Measurements from ENCODE around the gene DDX4.

The DDX4 gene

GRCh38 chr5:55860288-55860687 is 122.4 kb downstream of the DDX4 start:
- Histone ChIP-seq H3K4me3 (ENCODE audit: insufficient read depth in 1 of 2, low read depth in 1 of 2, low read length in 2 of 2) (no peak overlapping the region), H2BK15ac (ENCODE audit: low read depth, poor library complexity, severe bottlenecking) (no peak overlapping the region), H4K8ac (ENCODE audit: low read length) (no peak overlapping the region), H3K9me3 (ENCODE audit: control insufficient read depth, low read length) (peaks cover 5% of the 10 kb centered on the region), H3K14ac (ENCODE audit: low read length in 2 of 2) (no peak overlapping the region), H3K4me1 (ENCODE audit: control insufficient read depth, insufficient read depth, low read depth, low read length) (no peaks in the 10 kb centered on the region), H2BK5ac (ENCODE audit: low read depth, low read length, poor library complexity, severe bottlenecking) (no peak overlapping the region), H2BK120ac (ENCODE audit: low read depth, low read length) (no peak overlapping the region), H2AFZ (ENCODE audit: low read depth, low read length) (no peak overlapping the region), H3K27ac (ENCODE audit: low read length, poor library complexity, severe bottlenecking) (no peak overlapping the region), H3K36me3 (ENCODE audit: control insufficient read depth in 1 of 2, insufficient read depth in 2 of 2, low read depth in 1 of 2, low read length in 2 of 2) (peaks cover 0 to 16% of the 10 kb centered on the region in 2 experiments), H2AK5ac (ENCODE audit: low read length, severe bottlenecking) (no peak overlapping the region), H3K18ac (ENCODE audit: low read depth in 1 of 2, low read length in 2 of 2) (no peak overlapping the region), H3K27me3 (ENCODE audit: control insufficient read depth in 1 of 2, insufficient read depth in 1 of 2, low read length in 2 of 2) (no peaks in the 10 kb centered on the region), H3K9ac (ENCODE audit: low read length) (no peak overlapping the region), H3K4ac (ENCODE audit: low read depth in 1 of 2, low read length in 2 of 2) (no peak overlapping the region), H3K4me2 (ENCODE audit: low read length, poor library complexity, severe bottlenecking) (no peak overlapping the region), H3K79me1 (replicated peaks; ENCODE audit: low read length, poor library complexity, severe bottlenecking) (peaks cover 17% of the 10 kb centered on the region), H3K23ac (ENCODE audit: low read length in 2 of 2) (no peak overlapping the region), H4K91ac (ENCODE audit: low read length) (no peak overlapping the region), H2BK12ac (ENCODE audit: low read length in 2 of 2) (no peak overlapping the region)
- 63% methylated on average over 2 of the region's 3 CpGs for WGBS
- DNase-seq = no peak

- 83% methylated on average over 4 of the region's 4 CpGs for WGBS
These were observed 122.8 kb downstream of the DDX4 start for GRCh38 chr5:55860709-55861108.

GRCh38 chr5:55864606-55865541 is 127.0 kb downstream of the DDX4 start:
- Histone ChIP-seq H2AFZ (ENCODE audit: low read depth, low read length) (no peak overlapping the region), H3K4me1 (ENCODE audit: control insufficient read depth, insufficient read depth, low read depth, low read length) (peaks cover 2% of the 10 kb centered on the region), H3K14ac (ENCODE audit: low read length in 2 of 2) (peak overlapping the region in 1 of 2 experiments; percentile 50), H4K8ac (ENCODE audit: low read length) (no peak overlapping the region), H3K36me3 (ENCODE audit: control insufficient read depth in 1 of 2, insufficient read depth in 2 of 2, low read depth in 1 of 2, low read length in 2 of 2) (peaks cover 0 to 20% of the 10 kb centered on the region in 2 experiments), H3K23ac (ENCODE audit: low read length in 2 of 2) (no peak overlapping the region), H2AK5ac (ENCODE audit: low read length, severe bottlenecking) (no peak overlapping the region), H3K27ac (ENCODE audit: low read length, poor library complexity, severe bottlenecking) (no peak overlapping the region), H3K9ac (ENCODE audit: low read length) (no peak overlapping the region), H2BK5ac (ENCODE audit: low read depth, low read length, poor library complexity, severe bottlenecking) (no peak overlapping the region), H3K4me3 (ENCODE audit: insufficient read depth in 1 of 2, low read depth in 1 of 2, low read length in 2 of 2) (no peak overlapping the region), H4K91ac (ENCODE audit: low read length) (peak overlapping the region; percentile 62), H3K27me3 (ENCODE audit: control insufficient read depth in 1 of 2, insufficient read depth in 1 of 2, low read length in 2 of 2) (no peaks in the 10 kb centered on the region), H3K4ac (ENCODE audit: low read depth in 1 of 2, low read length in 2 of 2) (no peak overlapping the region), H2BK12ac (ENCODE audit: low read length in 2 of 2) (no peak overlapping the region), H3K18ac (ENCODE audit: low read depth in 1 of 2, low read length in 2 of 2) (peak overlapping the region in 1 of 2 experiments; percentile 42), H2BK15ac (ENCODE audit: low read depth, poor library complexity, severe bottlenecking) (no peak overlapping the region), H2BK120ac (ENCODE audit: low read depth, low read length) (no peak overlapping the region), H3K9me3 (ENCODE audit: control insufficient read depth, low read length) (peaks cover 5% of the 10 kb centered on the region), H3K79me1 (replicated peaks; ENCODE audit: low read length, poor library complexity, severe bottlenecking) (peaks cover 14% of the 10 kb centered on the region), H3K4me2 (ENCODE audit: low read length, poor library complexity, severe bottlenecking) (no peak overlapping the region)
- peak; percentile 30 for DNase-seq
- 85% methylated on average over 7 of the region's 9 CpGs for WGBS

More at GRCh38 chr5:55860709-55861108, 122.8 kb downstream of the DDX4 start:
- peaks cover 14% of the 10 kb centered on the region for H3K79me1 ChIP-seq (replicated peaks; ENCODE audit: low read length, poor library complexity, severe bottlenecking)
- H2AK5ac ChIP-seq (ENCODE audit: low read length, severe bottlenecking) = no peak overlapping the region
- H3K18ac ChIP-seq (ENCODE audit: low read depth in 1 of 2, low read length in 2 of 2) = no peak overlapping the region
- no peak overlapping the region for H2BK120ac ChIP-seq (ENCODE audit: low read depth, low read length)
- no peak overlapping the region for H3K9ac ChIP-seq (ENCODE audit: low read length)
- H3K4me3 ChIP-seq (ENCODE audit: insufficient read depth in 1 of 2, low read depth in 1 of 2, low read length in 2 of 2) = no peak overlapping the region
- no peak overlapping the region for H3K27ac ChIP-seq (ENCODE audit: low read length, poor library complexity, severe bottlenecking)
- H2BK5ac ChIP-seq (ENCODE audit: low read depth, low read length, poor library complexity, severe bottlenecking) = no peak overlapping the region
- no peak overlapping the region for H3K23ac ChIP-seq (ENCODE audit: low read length in 2 of 2)
- H2BK15ac ChIP-seq (ENCODE audit: low read depth, poor library complexity, severe bottlenecking) = no peak overlapping the region
- H2BK12ac ChIP-seq (ENCODE audit: low read length in 2 of 2) = no peak overlapping the region
- H3K4ac ChIP-seq (ENCODE audit: low read depth in 1 of 2, low read length in 2 of 2) = no peak overlapping the region
- no peak overlapping the region for H4K91ac ChIP-seq (ENCODE audit: low read length)
- H3K14ac ChIP-seq (ENCODE audit: low read length in 2 of 2) = no peak overlapping the region
- H3K4me2 ChIP-seq (ENCODE audit: low read length, poor library complexity, severe bottlenecking) = no peak overlapping the region
- H3K36me3 ChIP-seq (ENCODE audit: control insufficient read depth in 1 of 2, insufficient read depth in 2 of 2, low read depth in 1 of 2, low read length in 2 of 2) = peaks cover 0 to 16% of the 10 kb centered on the region in 2 experiments
- no peaks in the 10 kb centered on the region for H3K27me3 ChIP-seq (ENCODE audit: control insufficient read depth in 1 of 2, insufficient read depth in 1 of 2, low read length in 2 of 2)
- H3K9me3 ChIP-seq (ENCODE audit: control insufficient read depth, low read length) = peaks cover 5% of the 10 kb centered on the region
- no peak overlapping the region for H2AFZ ChIP-seq (ENCODE audit: low read depth, low read length)
- no peaks in the 10 kb centered on the region for H3K4me1 ChIP-seq (ENCODE audit: control insufficient read depth, insufficient read depth, low read depth, low read length)
- DNase-seq = no peak
- no peak overlapping the region for H4K8ac ChIP-seq (ENCODE audit: low read length)

- no peak overlapping the region for H4K8ac ChIP-seq (ENCODE audit: low read length)
- DNase-seq = peak; percentile 46
- no peak overlapping the region for H2BK5ac ChIP-seq (ENCODE audit: low read depth, low read length, poor library complexity, severe bottlenecking)
- no peak overlapping the region for H2AK5ac ChIP-seq (ENCODE audit: low read length, severe bottlenecking)
- 89% methylated on average over 3 of the region's 3 CpGs for WGBS
- peaks cover 0 to 15% of the 10 kb centered on the region in 2 experiments for H3K36me3 ChIP-seq (ENCODE audit: control insufficient read depth in 1 of 2, insufficient read depth in 2 of 2, low read depth in 1 of 2, low read length in 2 of 2)
- peak overlapping the region in 1 of 2 experiments; percentile 6 for H2BK12ac ChIP-seq (ENCODE audit: low read length in 2 of 2)
- peaks cover 2% of the 10 kb centered on the region for H3K4me1 ChIP-seq (ENCODE audit: control insufficient read depth, insufficient read depth, low read depth, low read length)
- no peak overlapping the region for H4K91ac ChIP-seq (ENCODE audit: low read length)
- H3K18ac ChIP-seq (ENCODE audit: low read depth in 1 of 2, low read length in 2 of 2) = no peak overlapping the region
- H2BK120ac ChIP-seq (ENCODE audit: low read depth, low read length) = no peak overlapping the region
- H3K14ac ChIP-seq (ENCODE audit: low read length in 2 of 2) = no peak overlapping the region
- no peak overlapping the region for H2AFZ ChIP-seq (ENCODE audit: low read depth, low read length)
- no peak overlapping the region for H2BK15ac ChIP-seq (ENCODE audit: low read depth, poor library complexity, severe bottlenecking)
- H3K9ac ChIP-seq (ENCODE audit: low read length) = no peak overlapping the region
- no peak overlapping the region for H3K23ac ChIP-seq (ENCODE audit: low read length in 2 of 2)
- no peak overlapping the region for H3K4ac ChIP-seq (ENCODE audit: low read depth in 1 of 2, low read length in 2 of 2)
- no peaks in the 10 kb centered on the region for H3K27me3 ChIP-seq (ENCODE audit: control insufficient read depth in 1 of 2, insufficient read depth in 1 of 2, low read length in 2 of 2)
- peaks cover 16% of the 10 kb centered on the region for H3K79me1 ChIP-seq (replicated peaks; ENCODE audit: low read length, poor library complexity, severe bottlenecking)
- H3K4me2 ChIP-seq (ENCODE audit: low read length, poor library complexity, severe bottlenecking) = no peak overlapping the region
- H3K9me3 ChIP-seq (ENCODE audit: control insufficient read depth, low read length) = peaks cover 2% of the 10 kb centered on the region
- H3K4me3 ChIP-seq (ENCODE audit: insufficient read depth in 1 of 2, low read depth in 1 of 2, low read length in 2 of 2) = no peak overlapping the region
- H3K27ac ChIP-seq (ENCODE audit: low read length, poor library complexity, severe bottlenecking) = no peak overlapping the region
These were observed 128.0 kb downstream of the DDX4 start for GRCh38 chr5:55865831-55866230.

All from mesenchymal stem cell (in vitro differentiated cells and primary cell).